IMR-90 (cell line): ENCODE measurements around the gene NTSR1. TPM values are rescaled to one million over a fixed set of nuclear protein-coding genes. Genes with fewer than 3 reads are reported as not detected.

Source experiments
- ATAC-seq: fragments of 200-7000 bp; cut with Tn5 transposase; 2 replicates; pipeline ENCODE4 v1.9.1; 2020; ENCODE audit warnings: low read depth, mild to moderate bottlenecking, moderate library complexity
- BruUV-seq: library from RNA; stranded (reverse); fragments of 400-500 nt; replicated peaks from 2 replicates; lab custom pipeline; 2021; lab: Mats Ljungman, UMichigan
- CTCF ChIA-PET: fragments of 300-600 bp; formaldehyde crosslinking; extraction: SDS; loops from one replicate; lab custom pipeline; 2021; ENCODE audit warnings: antibody characterized with exemption; lab: Yijun Ruan, JAX
- POLR2A ChIA-PET: fragments of 300-600 bp; sonication (Branson Sonifier 250); formaldehyde crosslinking; loops from one replicate; lab custom pipeline; 2022; ENCODE audit warnings: antibody characterized with exemption; ENCODE audit not compliant: unreplicated experiment; lab: Charles Lee
- DNase-seq: peaks from one replicate; pipeline ENCODE4 v3.0.0; 2013
- H2AFZ ChIP-seq: replicated peaks from 2 replicates; pipeline ENCODE3; 2013; ENCODE audit warnings: low read length, mild to moderate bottlenecking; ENCODE audit not compliant: poor library complexity
- H2AK5ac ChIP-seq: 2 replicates; pipeline ENCODE4 v1.6.1; 2013; ENCODE audit warnings: low read depth, low read length, inconsistent platforms
- H2AK9ac ChIP-seq: replicated peaks from 2 replicates; pipeline ENCODE3; 2013; ENCODE audit warnings: mild to moderate bottlenecking, low read depth, low read length, moderate library complexity; ENCODE audit not compliant: poor library complexity
- H2BK120ac ChIP-seq: 2 replicates; pipeline ENCODE4 v1.6.1; 2013; ENCODE audit warnings: low read depth, low read length, inconsistent platforms
- H2BK15ac ChIP-seq: 3 replicates; pipeline ENCODE4 v1.6.1; 2013; ENCODE audit warnings: low read depth, low read length, inconsistent platforms
- H2BK20ac ChIP-seq: 2 replicates; pipeline ENCODE4 v1.6.1; 2013; ENCODE audit warnings: low read depth, mild to moderate bottlenecking, inconsistent platforms, low read length, moderate library complexity
- H2BK5ac ChIP-seq: 2 replicates; pipeline ENCODE4 v1.6.1; 2013; ENCODE audit warnings: mild to moderate bottlenecking, low read depth, low read length, inconsistent platforms; ENCODE audit not compliant: poor library complexity, severe bottlenecking
- H3K14ac ChIP-seq: replicated peaks from 2 replicates; pipeline ENCODE4 v1.6.1; 2013; ENCODE audit warnings: low read depth, low read length, inconsistent platforms
- H3K18ac ChIP-seq: 2 replicates; pipeline ENCODE4 v1.6.1; 2013; ENCODE audit warnings: low read depth, low read length, control low read depth
- H3K23ac ChIP-seq: 2 replicates; pipeline ENCODE4 v1.6.1; 2013; ENCODE audit warnings: low read depth, low read length, inconsistent platforms
- H3K27ac ChIP-seq: 2 replicates; pipeline ENCODE4 v1.5.1; 2013; ENCODE audit warnings: mild to moderate bottlenecking, control low read depth, low read length; ENCODE audit not compliant: insufficient read depth
- H3K27me3 ChIP-seq: 2 replicates; pipeline ENCODE4 v1.6.1; 2013; ENCODE audit warnings: low read length; ENCODE audit not compliant: control insufficient read depth, insufficient read depth
- H3K36me3 ChIP-seq: 2 replicates; pipeline ENCODE4 v1.6.1; 2013; ENCODE audit warnings: low read length, mixed read lengths; ENCODE audit not compliant: control insufficient read depth, insufficient read depth
- H3K4ac ChIP-seq: 2 replicates; pipeline ENCODE4 v1.6.1; 2013; ENCODE audit warnings: low read depth, low read length, inconsistent platforms
- H3K4me1 ChIP-seq: 2 replicates; pipeline ENCODE4 v1.6.1; 2013; ENCODE audit warnings: low read length, mixed read lengths; ENCODE audit not compliant: control insufficient read depth, insufficient read depth
- H3K4me2 ChIP-seq: 2 replicates; pipeline ENCODE4 v1.6.1; 2013; ENCODE audit warnings: low read depth, mild to moderate bottlenecking, control low read depth, low read length, moderate library complexity
- H3K4me3 ChIP-seq: 2 replicates; pipeline ENCODE4 v1.5.1; 2013; ENCODE audit warnings: low read depth, mild to moderate bottlenecking, control low read depth, low read length, moderate library complexity; ENCODE audit not compliant: insufficient read depth
- H3K56ac ChIP-seq: 2 replicates; pipeline ENCODE4 v1.6.1; 2013; ENCODE audit warnings: low read length, inconsistent platforms; ENCODE audit not compliant: insufficient read depth; ENCODE audit errors: extremely low read depth
- H3K79me1 ChIP-seq, 2 experiments: 2 replicates each; pipeline ENCODE4 v1.6.1; 2013; ENCODE audit warnings: low read length in 2 of 2, inconsistent platforms in 1 of 2, low read depth in 1 of 2
- H3K9ac ChIP-seq: 2 replicates; pipeline ENCODE4 v1.6.1; 2013; ENCODE audit warnings: low read depth, low read length, control low read depth
- H3K9me1 ChIP-seq: 2 replicates; pipeline ENCODE4 v1.6.1; 2013; ENCODE audit warnings: low read length, inconsistent platforms; ENCODE audit not compliant: insufficient read depth
- H3K9me3 ChIP-seq: 2 replicates; pipeline ENCODE4 v1.6.1; 2013; ENCODE audit warnings: low read length; ENCODE audit not compliant: control insufficient read depth, insufficient read depth
- H4K20me1 ChIP-seq: 2 replicates; pipeline ENCODE4 v1.6.1; 2013; ENCODE audit warnings: low read length, inconsistent platforms; ENCODE audit not compliant: insufficient read depth
- H4K5ac ChIP-seq: 2 replicates; pipeline ENCODE4 v1.6.1; 2013; ENCODE audit warnings: mild to moderate bottlenecking, low read depth, low read length, control low read depth
- H4K8ac ChIP-seq, 2 experiments: 2 replicates each; pipeline ENCODE4 v1.6.1; 2013; ENCODE audit warnings: low read depth in 2 of 2, low read length in 2 of 2, control low read depth in 1 of 2, inconsistent platforms in 1 of 2
- H4K91ac ChIP-seq: 2 replicates; pipeline ENCODE4 v1.6.1; 2013; ENCODE audit warnings: low read depth, low read length, inconsistent platforms; ENCODE audit not compliant: insufficient read depth
- BHLHE40 ChIP-seq: fragments of 150-350 bp; IDR thresholded peaks from 2 replicates; pipeline ENCODE4 v1.6.1; 2016; ENCODE audit warnings: mild to moderate bottlenecking, low read depth, low read length
- CEBPB ChIP-seq: IDR thresholded peaks from 2 replicates; pipeline ENCODE4 v1.6.1; 2012; ENCODE audit warnings: low read depth, low read length, improper control_type of control experiment
- FOS ChIP-seq: fragments of 150-350 bp; IDR thresholded peaks from 2 replicates; pipeline ENCODE4 v1.6.1; 2016; ENCODE audit warnings: low read depth, low read length
- MXI1 ChIP-seq: IDR thresholded peaks from 2 replicates; pipeline ENCODE4 v1.6.1; 2012; ENCODE audit warnings: low read depth, mild to moderate bottlenecking, low read length, moderate library complexity, borderline replicate concordance
- NFE2L2 ChIP-seq: fragments of 150-350 bp; IDR thresholded peaks from 2 replicates; pipeline ENCODE4 v1.6.1; 2016; ENCODE audit warnings: low read depth, mild to moderate bottlenecking, low read length
- RFX5 ChIP-seq: IDR thresholded peaks from 2 replicates; pipeline ENCODE4 v1.8.0; 2012; ENCODE audit warnings: low read depth, mild to moderate bottlenecking, low read length, moderate library complexity
- SMC3 ChIP-seq: fragments of 150-350 bp; IDR thresholded peaks from 2 replicates; pipeline ENCODE4 v1.6.1; 2016; ENCODE audit warnings: low read depth, mild to moderate bottlenecking, antibody characterized with exemption, low read length, moderate library complexity
- WGBS, 2 experiments: methylation state at CpG; one replicate each; pipeline versions ENCODE4 v1.1.5 to v1.1.7; 2013; ENCODE audit warnings: missing lambda C conversion rate in 2 of 2; ENCODE audit not compliant: insufficient read length in 1 of 2; ENCODE audit errors: extremely low coverage in 2 of 2; 5-methylcytosine and 5-hydroxymethylcytosine counted together
- dilution Hi-C: fragments of 300-500 bp; cut with HindIII; formaldehyde crosslinking; loops from one replicate; pipeline ENCODE4 v1.14.3; 2018; ENCODE audit warnings: low sequenced_read_pairs; ENCODE audit not compliant: unreplicated experiment
- in situ Hi-C: fragments of 300-500 bp; cut with MboI; formaldehyde crosslinking; loops from 3 replicates; pipeline ENCODE4 v1.14.3; 2019; ENCODE audit warnings: low sequenced_read_pairs, inconsistent platforms, mixed read lengths
- intact Hi-C: fragments of 100-400 bp; cut with micrococcal nuclease; formaldehyde crosslinking; loops from 2 replicates; pipeline ENCODE4 v1.10.0; 2022
- polyA plus RNA-seq, 3 experiments: library from polyadenylated mRNA; depleted of rRNA; stranded (reverse); fragments of >200 nt; gene quantifications; 2 replicates each; pipeline ENCODE4 v1.2.3, GENCODE V29; 2012; ENCODE audit warnings: low replicate concordance in 1 of 3
- total RNA-seq: library from RNA; depleted of rRNA; stranded (reverse); fragments of >200 nt; gene quantifications from 2 replicates; pipeline ENCODE4 v1.2.3, GENCODE V29; 2012
- TF ChIP-seq, protein P1 (sequence below): fragments of 150-350 bp; IDR thresholded peaks from 2 replicates; pipeline ENCODE4 v1.6.1; 2016; ENCODE audit warnings: low read depth, mild to moderate bottlenecking, low read length, moderate library complexity, borderline replicate concordance

NTSR1 gene
- total and polyA plus RNA-seq, 2 of the 4 experiments (the other 2 are of a cell fraction), result 0.54 to 1.8 TPM

DNA sequence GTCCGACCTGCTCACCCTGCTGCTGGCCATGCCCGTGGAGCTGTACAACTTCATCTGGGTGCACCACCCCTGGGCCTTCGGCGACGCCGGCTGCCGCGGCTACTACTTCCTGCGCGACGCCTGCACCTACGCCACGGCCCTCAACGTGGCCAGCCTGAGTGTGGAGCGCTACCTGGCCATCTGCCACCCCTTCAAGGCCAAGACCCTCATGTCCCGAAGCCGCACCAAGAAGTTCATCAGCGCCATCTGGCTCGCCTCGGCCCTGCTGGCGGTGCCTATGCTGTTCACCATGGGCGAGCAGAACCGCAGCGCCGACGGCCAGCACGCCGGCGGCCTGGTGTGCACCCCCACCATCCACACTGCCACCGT is 885 bp downstream of the NTSR1 start:
- Histone ChIP-seq H3K4me3 (no peak overlapping the region), H3K27me3 (peaks cover 33% of the 10 kb centered on the region; the same call in 1 of the 2 replicates), H3K4me2 (no peak overlapping the region), H2AK5ac (peak overlapping the region; percentile 24; the same call in 1 of the 2 replicates), H3K4me1 (peaks cover 3% of the 10 kb centered on the region), H4K91ac (no peak overlapping the region), H2BK5ac (no peak overlapping the region), H3K9me1 (peaks cover 13% of the 10 kb centered on the region), H3K9me3 (0 out of 2 replicates have a peak, but pooled peaks cover under 1% of the 10 kb centered on the region), H2BK120ac (no peak overlapping the region), H3K56ac (no peak overlapping the region), H4K20me1 (peaks cover 7% of the 10 kb centered on the region; the same call in 1 of the 2 replicates), H4K5ac (no peak overlapping the region), H3K36me3 (no peaks in the 10 kb centered on the region), H2AFZ (peak overlapping the region; percentile 76), H3K4ac (no peak overlapping the region), H3K9ac (no peak overlapping the region), H4K8ac (no peak overlapping the region), H3K23ac (no peak overlapping the region), H2BK15ac (no peak overlapping the region), H3K79me1 (no peaks in the 10 kb centered on the region), H3K14ac (no peak overlapping the region), H2AK9ac (peak overlapping the region; percentile 76), H3K27ac (no peak overlapping the region), H3K18ac (no peak overlapping the region), H2BK20ac (no peak overlapping the region)
- no TSS peak for BruUV-seq
- dilution Hi-C loops, result no loop called here
- ChIA-PET CTCF (no interaction called here), POLR2A (interaction anchor here (0.5 kb wide), 1 partner anchor 603 kb away, joined by 8 read pairs; no protein-coding TSS in a partner anchor)
- TF ChIP-seq MXI1, result no peak
- TF ChIP-seq CEBPB, result no peak
- TF ChIP-seq, protein P1, sequence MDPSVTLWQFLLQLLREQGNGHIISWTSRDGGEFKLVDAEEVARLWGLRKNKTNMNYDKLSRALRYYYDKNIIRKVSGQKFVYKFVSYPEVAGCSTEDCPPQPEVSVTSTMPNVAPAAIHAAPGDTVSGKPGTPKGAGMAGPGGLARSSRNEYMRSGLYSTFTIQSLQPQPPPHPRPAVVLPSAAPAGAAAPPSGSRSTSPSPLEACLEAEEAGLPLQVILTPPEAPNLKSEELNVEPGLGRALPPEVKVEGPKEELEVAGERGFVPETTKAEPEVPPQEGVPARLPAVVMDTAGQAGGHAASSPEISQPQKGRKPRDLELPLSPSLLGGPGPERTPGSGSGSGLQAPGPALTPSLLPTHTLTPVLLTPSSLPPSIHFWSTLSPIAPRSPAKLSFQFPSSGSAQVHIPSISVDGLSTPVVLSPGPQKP, result no peak
- TF ChIP-seq BHLHE40, result no peak
- TF ChIP-seq SMC3, result no peak
- no peak for TF ChIP-seq RFX5
- TF ChIP-seq NFE2L2, result no peak
- no peak for TF ChIP-seq FOS
- intact Hi-C loops, result no loop called here
- ATAC-seq, result no peak
- 69% methylated on average over 7 of the region's 30 CpGs; no CpG with 5 or more reads in 1 of the 2 experiments for WGBS, 2 experiments
- in situ Hi-C loops, result no loop called here
- no peak for DNase-seq
